Skin of body (tissue), 2 donors: ENCODE measurements around the gene SSU72. TPM values are rescaled to one million over a fixed set of nuclear protein-coding genes. Genes with fewer than 3 reads are reported as not detected.
"Not testable (repeated sequence)": the region's sequence is repeated elsewhere in the genome, so short reads cannot be mapped to it uniquely, and the experiment has no call there.

Source experiments
- DNase-seq: peaks from one replicate; lab custom pipeline; 2025; lab: John Stamatoyannopoulos, UW
- total RNA-seq: library from RNA; depleted of rRNA; stranded (reverse); fragments of >200 nt; gene quantifications from one replicate; pipeline ENCODE4 v1.2.3, GENCODE V29; 2014

Gene SSU72
- total RNA-seq, 1 donor from 2014 or later, result 33.9 TPM

- no peak for DNase-seq
These were observed 12.7 kb downstream of the SSU72 start for GRCh38 chr1:1561801-1562470.

DNA sequence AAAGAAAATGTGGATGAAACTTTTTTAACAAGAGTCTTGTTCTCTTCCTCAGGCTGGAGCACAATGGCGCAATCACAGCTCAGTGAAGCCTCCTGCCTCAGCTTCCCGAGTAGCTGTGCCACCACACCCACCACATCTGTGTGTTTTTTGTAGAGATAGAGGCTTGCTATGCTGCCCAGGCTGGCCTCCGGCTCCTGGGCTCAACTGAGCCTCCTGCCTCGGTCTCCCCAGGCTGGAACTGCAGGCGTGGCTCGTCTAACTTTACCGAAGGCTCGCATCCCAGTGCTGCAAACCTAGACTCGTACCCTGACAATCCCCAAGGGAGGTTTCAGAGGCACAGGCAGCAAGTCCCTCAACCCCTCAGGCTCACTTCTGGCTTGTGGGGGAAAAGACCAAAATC is 14.5 kb downstream of the SSU72 start:
- no peak for DNase-seq

GRCh38 chr1:1559066-1559465 is 15.6 kb downstream of the SSU72 start:
- no peak for DNase-seq

GRCh38 chr1:1558591-1558990 is 16.1 kb downstream of the SSU72 start:
- DNase-seq, result no peak

- not testable (repeated sequence) for DNase-seq
These were observed 17.0 kb downstream of the SSU72 start for GRCh38 chr1:1557688-1558087.

GRCh38 chr1:1556961-1557360 is 17.7 kb downstream of the SSU72 start:
- DNase-seq, result not testable (repeated sequence)

DNA sequence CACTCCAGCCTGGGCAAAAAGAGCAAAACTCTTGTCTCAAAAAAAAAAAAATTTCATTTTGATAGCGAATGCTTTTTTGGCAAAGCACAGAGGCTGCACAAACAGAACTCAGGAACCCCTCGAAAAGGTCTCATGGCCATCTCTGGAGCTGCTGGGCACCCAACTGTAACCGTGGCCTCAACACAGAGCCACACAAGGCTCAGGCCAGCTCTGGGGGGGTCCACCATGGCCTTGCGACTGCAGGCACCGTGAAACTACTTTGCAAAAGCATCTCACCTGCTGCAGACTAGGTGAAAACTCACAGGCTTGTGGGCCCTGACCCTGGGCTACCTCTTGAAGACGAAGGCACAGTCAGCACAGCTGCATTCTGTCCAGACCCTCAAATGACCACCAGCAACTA is 18.2 kb downstream of the SSU72 start:
- DNase-seq, result no peak

DNA sequence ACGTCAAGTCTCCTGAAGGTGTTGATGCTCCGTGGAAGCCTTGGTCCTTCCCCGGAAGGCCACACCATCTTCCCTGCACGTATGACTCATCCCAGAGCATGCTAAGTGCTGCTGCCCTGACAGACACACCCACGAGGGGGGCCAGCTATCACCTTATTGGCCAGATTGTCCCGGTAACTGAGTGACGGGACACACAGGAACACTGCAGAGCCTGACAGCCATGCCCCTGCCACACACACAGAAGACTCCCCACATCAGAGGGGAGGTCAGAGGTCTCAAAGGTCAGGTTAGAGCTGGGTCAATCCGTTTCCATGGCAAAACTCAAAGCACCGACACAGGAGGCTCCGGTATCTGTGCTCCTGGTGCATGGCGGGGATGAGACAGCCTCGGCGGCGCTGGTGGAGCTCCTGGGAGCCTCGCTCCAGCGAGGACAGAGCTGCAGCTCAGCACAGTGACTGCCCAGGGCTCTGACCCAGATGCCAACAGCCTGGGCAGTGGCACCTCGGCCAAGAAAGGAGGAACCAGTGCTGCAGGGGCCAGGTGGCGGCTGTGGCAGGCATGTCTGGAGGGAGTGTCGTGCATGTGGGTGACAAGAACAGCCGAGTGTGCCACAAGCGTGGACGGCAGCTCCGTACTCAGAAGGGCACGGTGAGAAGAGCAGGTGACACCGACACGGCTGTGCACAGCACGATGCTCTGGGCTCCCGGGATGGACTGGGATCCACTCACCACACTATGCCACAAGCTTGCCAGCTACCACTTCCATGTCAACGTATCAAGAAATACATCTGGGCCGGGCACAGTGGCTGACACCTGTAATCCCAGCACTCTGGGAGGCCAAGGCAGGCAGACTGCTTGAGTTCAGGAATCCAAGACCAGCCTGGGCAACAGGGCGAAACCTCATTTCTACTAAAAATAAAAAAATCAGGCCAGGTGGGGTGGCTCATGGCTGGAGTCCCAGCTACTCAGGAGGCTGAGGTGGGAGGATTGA is 19.4 kb downstream of the SSU72 start:
- DNase-seq, result no peak

DNA sequence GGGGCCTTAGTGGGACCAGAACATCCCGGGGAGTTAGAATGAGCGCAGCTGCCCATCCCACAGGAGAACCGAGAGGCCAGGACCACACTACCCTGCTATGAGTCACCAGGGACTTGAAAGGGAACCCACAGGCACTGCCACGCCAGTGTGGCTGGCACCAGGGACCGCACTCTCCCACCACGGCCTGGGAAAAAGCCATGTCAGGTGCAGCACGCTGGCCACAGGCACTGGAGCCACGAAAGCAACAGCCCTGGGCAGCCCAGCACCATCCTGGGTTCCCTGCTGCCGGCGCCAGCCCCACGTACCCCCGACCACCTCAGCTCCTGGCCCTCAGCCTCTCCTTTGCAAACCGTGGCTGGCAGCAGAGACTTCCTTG is 20.1 kb downstream of the SSU72 start:
- no peak for DNase-seq

- no peak for DNase-seq
These were observed 20.7 kb downstream of the SSU72 start for GRCh38 chr1:1553821-1554494.

GRCh38 chr1:1552263-1552639 is 22.4 kb downstream of the SSU72 start:
- DNase-seq, result no peak

DNA sequence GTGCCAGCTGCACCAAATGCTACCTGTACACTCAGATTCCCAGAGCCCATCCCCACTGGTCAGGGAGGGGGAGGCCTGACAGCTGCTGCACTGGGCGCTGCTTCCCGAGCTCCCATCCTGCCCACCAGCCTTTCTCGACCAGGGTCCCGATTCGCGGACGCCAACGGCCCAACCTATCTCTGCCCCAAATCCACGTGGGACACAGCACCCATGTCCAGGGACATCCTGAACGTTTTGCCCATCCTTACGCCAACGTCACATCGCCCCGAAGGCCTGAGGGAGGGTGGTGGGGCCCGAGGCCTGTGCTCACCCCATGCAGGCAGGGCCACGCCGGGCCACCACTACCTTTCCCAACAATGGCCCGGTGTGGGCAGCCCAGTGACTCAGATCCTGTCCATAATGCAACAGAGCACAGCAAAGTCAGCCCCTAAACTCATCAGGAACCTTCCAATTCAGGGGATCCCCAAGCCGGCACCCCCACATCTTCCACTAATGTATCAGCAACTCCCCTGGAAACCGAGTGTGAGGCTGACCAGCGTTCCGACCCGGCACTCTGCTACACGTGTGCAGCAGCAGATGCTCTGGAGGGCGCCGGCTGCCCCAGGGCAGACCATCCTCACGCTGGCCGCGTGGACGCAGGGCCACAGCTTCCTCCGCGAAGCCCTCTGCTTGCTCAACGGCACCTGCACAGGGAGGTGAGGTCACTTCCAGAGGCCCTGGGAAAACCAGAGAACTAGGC is 23.0 kb downstream of the SSU72 start:
- no peak for DNase-seq

- DNase-seq, result peak; percentile 44
These were observed 23.9 kb downstream of the SSU72 start for GRCh38 chr1:1550591-1551432.

- DNase-seq, result no peak
These were observed 24.6 kb downstream of the SSU72 start for GRCh38 chr1:1550087-1550486.

GRCh38 chr1:1548591-1548990 is 26.1 kb downstream of the SSU72 start:
- no peak for DNase-seq

- no peak for DNase-seq
These were observed 27.2 kb downstream of the SSU72 start for GRCh38 chr1:1547476-1547875.

DNA sequence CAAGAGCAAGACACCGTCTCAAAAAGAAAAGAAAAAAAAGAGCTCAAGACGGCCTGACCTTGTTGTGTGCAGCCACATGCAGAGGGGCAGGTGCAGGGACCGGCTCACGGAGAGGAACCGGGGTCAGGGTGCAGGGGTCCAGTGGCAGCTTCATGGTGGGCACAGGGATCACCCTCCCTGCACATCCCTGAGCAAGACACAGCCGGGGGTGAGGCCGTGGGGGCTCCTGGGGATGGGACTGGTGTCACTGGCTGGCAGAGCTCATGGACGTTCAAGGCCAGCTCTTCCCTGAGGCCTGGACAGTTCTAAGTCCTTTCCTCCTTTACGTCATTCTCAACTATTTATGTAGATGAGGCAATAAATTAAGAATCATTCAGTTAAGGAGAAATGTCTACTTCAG is 27.7 kb downstream of the SSU72 start:
- no peak for DNase-seq

GRCh38 chr1:1545946-1546737 is 28.5 kb downstream of the SSU72 start:
- no peak for DNase-seq

DNA sequence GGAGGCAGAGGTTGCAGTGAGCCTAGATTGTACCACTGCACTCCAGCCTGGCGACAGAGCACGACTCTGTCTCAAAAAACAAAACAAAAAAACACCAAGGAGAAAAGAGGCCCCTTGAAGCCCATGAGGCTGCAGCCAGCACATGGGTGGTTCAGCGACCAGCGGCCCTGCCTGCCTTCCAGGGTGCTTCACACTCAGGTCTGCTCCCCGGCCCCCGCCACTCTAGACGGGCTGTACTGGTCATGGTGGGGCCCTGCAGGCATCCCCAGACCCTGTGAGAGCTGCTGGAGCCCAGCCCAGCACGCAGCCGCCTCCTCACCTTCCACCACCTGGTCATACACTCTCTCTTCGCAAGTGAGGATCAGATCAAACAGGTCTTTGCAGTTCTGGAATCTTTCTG is 30.1 kb downstream of the SSU72 start:
- no peak for DNase-seq

DNA sequence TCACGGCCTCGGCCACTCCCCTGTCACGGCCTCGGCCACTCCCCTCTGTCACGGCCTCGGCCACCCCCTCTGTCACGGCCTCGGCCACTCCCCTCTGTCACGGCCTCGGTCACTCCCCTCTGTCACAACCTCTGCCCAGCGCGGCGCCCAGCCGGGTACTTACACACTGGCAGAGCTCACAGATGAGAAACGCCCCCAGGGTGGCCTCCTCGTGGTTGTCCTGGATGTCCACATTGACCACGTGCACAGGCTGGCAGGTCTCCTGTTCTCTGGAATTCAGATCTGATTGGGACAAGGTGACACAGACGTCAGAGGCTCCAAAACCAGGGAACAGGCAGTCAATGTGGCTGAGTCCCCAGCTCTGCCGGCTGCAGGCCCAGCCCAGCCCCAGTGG is 31.0 kb downstream of the SSU72 start:
- DNase-seq, result no peak
